ENCODE measurements around the gene NEK6. TPM values are rescaled to one million over a fixed set of nuclear protein-coding genes. Genes with fewer than 3 reads are reported as not detected.

NEK6 gene
- polyA plus RNA-seq, 4 donors: 26.9 to 34.9 (median 29.6) TPM

- DNase-seq (ENCODE audit: low read depth in 4 of 4, low spot score in 2 of 4): no peak
These were observed 54.8 kb downstream of the NEK6 start for GRCh38 chr9:124312290-124313265.

GRCh38 chr9:124313940-124314339 lies 56.2 kb downstream of the NEK6 start:
- DNase-seq (ENCODE audit: low read depth in 4 of 4, low spot score in 2 of 4): no peak

- no peak for DNase-seq (ENCODE audit: low read depth in 4 of 4, low spot score in 2 of 4)
These were observed 58.1 kb downstream of the NEK6 start for GRCh38 chr9:124315882-124316281.

- DNase-seq (ENCODE audit: low read depth in 4 of 4, low spot score in 2 of 4): peak in 1 of 4 donors; percentile 57
These were observed 62.6 kb downstream of the NEK6 start for GRCh38 chr9:124320062-124320973.

- no peak for DNase-seq (ENCODE audit: low read depth in 4 of 4, low spot score in 2 of 4)
These were observed 63.7 kb downstream of the NEK6 start for GRCh38 chr9:124321416-124321815.

- no peak for DNase-seq (ENCODE audit: low read depth in 4 of 4, low spot score in 2 of 4)
These were observed 64.2 kb downstream of the NEK6 start for GRCh38 chr9:124321935-124322334.

GRCh38 chr9:124322618-124323432 lies 65.1 kb downstream of the NEK6 start:
- DNase-seq (ENCODE audit: low read depth in 4 of 4, low spot score in 2 of 4): no peak

GRCh38 chr9:124323904-124324303 lies 66.2 kb downstream of the NEK6 start:
- DNase-seq (ENCODE audit: low read depth in 4 of 4, low spot score in 2 of 4): no peak

- DNase-seq (ENCODE audit: low read depth in 4 of 4, low spot score in 2 of 4): no peak
These were observed 68.1 kb downstream of the NEK6 start for GRCh38 chr9:124325816-124326215.

- DNase-seq (ENCODE audit: low read depth in 4 of 4, low spot score in 2 of 4): no peak
These were observed 68.6 kb downstream of the NEK6 start for GRCh38 chr9:124326378-124326777.

- no peak for DNase-seq (ENCODE audit: low read depth in 4 of 4, low spot score in 2 of 4)
These were observed 69.7 kb downstream of the NEK6 start for GRCh38 chr9:124327491-124327890.

GRCh38 chr9:124328285-124328684 lies 70.5 kb downstream of the NEK6 start:
- DNase-seq (ENCODE audit: low read depth in 4 of 4, low spot score in 2 of 4): no peak

GRCh38 chr9:124329206-124329792 lies 71.5 kb downstream of the NEK6 start:
- no peak for DNase-seq (ENCODE audit: low read depth in 4 of 4, low spot score in 2 of 4)

GRCh38 chr9:124330011-124330697 lies 72.4 kb downstream of the NEK6 start:
- no peak for DNase-seq (ENCODE audit: low read depth in 4 of 4, low spot score in 2 of 4)

GRCh38 chr9:124331580-124331979 lies 73.8 kb downstream of the NEK6 start:
- DNase-seq (ENCODE audit: low read depth in 4 of 4, low spot score in 2 of 4): no peak

- DNase-seq (ENCODE audit: low read depth in 4 of 4, low spot score in 2 of 4): no peak
These were observed 74.8 kb downstream of the NEK6 start for GRCh38 chr9:124332361-124333202.

- DNase-seq (ENCODE audit: low read depth in 4 of 4, low spot score in 2 of 4): no peak
These were observed 75.4 kb downstream of the NEK6 start for GRCh38 chr9:124333203-124333579.

GRCh38 chr9:124334568-124335319 lies 77.0 kb downstream of the NEK6 start:
- no peak for DNase-seq (ENCODE audit: low read depth in 4 of 4, low spot score in 2 of 4)
